Loucy (cell line): ENCODE measurements around the gene HLA-DOA.

ENCODE experiments used
- EZH2phosphoT487 ChIP-seq: fragments of 200-600 bp; IDR thresholded peaks from 2 replicates; pipeline ENCODE4 v1.6.1; 2018; ENCODE audit warnings: antibody characterized with exemption, mild to moderate bottlenecking, moderate library complexity, borderline replicate concordance
- TF ChIP-seq, protein P1 (sequence below): fragments of 200-600 bp; sonication (generic); conservative IDR thresholded peaks from 2 replicates; pipeline ENCODE4 v1.5.1; 2014; ENCODE audit warnings: mild to moderate bottlenecking, antibody characterized with exemption, low read length

DNA sequence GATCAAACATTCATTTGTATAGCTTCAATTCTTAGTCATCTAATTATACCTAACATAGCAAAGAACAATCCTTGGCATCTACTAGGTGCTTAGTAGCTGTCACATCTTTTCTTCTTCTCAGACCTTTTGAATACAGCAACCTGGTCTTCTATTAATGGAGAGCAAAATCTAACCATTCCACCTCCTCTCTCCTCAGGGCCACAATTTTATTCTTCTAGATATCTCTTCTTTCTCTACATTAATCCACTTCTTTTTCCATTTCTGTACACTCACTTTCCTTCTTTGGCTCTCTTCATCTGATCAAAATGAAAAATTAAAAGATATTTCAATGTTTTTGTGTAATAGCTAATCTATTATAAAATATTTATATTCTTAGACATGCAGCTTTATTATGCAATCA lies 9.0 kb upstream of the HLA-DOA start:
- TF ChIP-seq, protein P1, sequence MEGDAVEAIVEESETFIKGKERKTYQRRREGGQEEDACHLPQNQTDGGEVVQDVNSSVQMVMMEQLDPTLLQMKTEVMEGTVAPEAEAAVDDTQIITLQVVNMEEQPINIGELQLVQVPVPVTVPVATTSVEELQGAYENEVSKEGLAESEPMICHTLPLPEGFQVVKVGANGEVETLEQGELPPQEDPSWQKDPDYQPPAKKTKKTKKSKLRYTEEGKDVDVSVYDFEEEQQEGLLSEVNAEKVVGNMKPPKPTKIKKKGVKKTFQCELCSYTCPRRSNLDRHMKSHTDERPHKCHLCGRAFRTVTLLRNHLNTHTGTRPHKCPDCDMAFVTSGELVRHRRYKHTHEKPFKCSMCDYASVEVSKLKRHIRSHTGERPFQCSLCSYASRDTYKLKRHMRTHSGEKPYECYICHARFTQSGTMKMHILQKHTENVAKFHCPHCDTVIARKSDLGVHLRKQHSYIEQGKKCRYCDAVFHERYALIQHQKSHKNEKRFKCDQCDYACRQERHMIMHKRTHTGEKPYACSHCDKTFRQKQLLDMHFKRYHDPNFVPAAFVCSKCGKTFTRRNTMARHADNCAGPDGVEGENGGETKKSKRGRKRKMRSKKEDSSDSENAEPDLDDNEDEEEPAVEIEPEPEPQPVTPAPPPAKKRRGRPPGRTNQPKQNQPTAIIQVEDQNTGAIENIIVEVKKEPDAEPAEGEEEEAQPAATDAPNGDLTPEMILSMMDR, result no peak
- TF ChIP-seq EZH2phosphoT487, result no peak
